Activated naive CD8-positive, alpha-beta T cell treated with anti-CD3 and anti-CD28 coated beads, Interleukin-2, amount 10 ng/mL, durations not matched to agents 7 days and 5 days (primary cell): ENCODE data around the gene ASXL1. TPM values are rescaled to one million over a fixed set of nuclear protein-coding genes. Genes with fewer than 3 reads are reported as not detected.

Source experiments
- ATAC-seq: fragments of 150-1000 bp; cut with Tn5 transposase; one replicate; pipeline ENCODE4 v1.10.0; 2021; ENCODE audit warnings: low read depth, moderate library complexity
- POLR2A ChIA-PET: fragments of 350-600 bp; sonication (Branson Sonifier 250); formaldehyde crosslinking; loops from one replicate; lab custom pipeline; 2021; ENCODE audit warnings: antibody characterized with exemption; lab: Charles Lee
- DNase-seq: peaks from one replicate; pipeline ENCODE4 v3.0.0; 2021
- H3K27ac Mint-ChIP-seq: one replicate; pipeline ENCODE4 v1.8.0; 2022; ENCODE audit warnings: mild to moderate bottlenecking, mixed read lengths
- H3K27me3 Mint-ChIP-seq: one replicate; pipeline ENCODE4 v1.8.0; 2022; ENCODE audit warnings: mild to moderate bottlenecking, moderate library complexity, mixed read lengths
- H3K36me3 Mint-ChIP-seq: one replicate; pipeline ENCODE4 v1.8.0; 2021; ENCODE audit warnings: mild to moderate bottlenecking, mixed read lengths
- H3K4me1 Mint-ChIP-seq: one replicate; pipeline ENCODE4 v1.8.0; 2021; ENCODE audit warnings: mixed read lengths
- H3K4me3 Mint-ChIP-seq: one replicate; pipeline ENCODE4 v1.8.0; 2022; ENCODE audit warnings: mild to moderate bottlenecking, moderate library complexity, mixed read lengths
- H3K9me3 Mint-ChIP-seq: one replicate; pipeline ENCODE4 v1.8.0; 2021; ENCODE audit warnings: mixed read lengths
- total RNA-seq, 2 experiments: library from RNA; stranded (reverse); gene quantifications; one replicate each; pipeline ENCODE4 v1.2.3, GENCODE V29; 2021

The ASXL1 gene
- total RNA-seq, 2 experiments from 2014 or later = 102 to 107 TPM

DNA sequence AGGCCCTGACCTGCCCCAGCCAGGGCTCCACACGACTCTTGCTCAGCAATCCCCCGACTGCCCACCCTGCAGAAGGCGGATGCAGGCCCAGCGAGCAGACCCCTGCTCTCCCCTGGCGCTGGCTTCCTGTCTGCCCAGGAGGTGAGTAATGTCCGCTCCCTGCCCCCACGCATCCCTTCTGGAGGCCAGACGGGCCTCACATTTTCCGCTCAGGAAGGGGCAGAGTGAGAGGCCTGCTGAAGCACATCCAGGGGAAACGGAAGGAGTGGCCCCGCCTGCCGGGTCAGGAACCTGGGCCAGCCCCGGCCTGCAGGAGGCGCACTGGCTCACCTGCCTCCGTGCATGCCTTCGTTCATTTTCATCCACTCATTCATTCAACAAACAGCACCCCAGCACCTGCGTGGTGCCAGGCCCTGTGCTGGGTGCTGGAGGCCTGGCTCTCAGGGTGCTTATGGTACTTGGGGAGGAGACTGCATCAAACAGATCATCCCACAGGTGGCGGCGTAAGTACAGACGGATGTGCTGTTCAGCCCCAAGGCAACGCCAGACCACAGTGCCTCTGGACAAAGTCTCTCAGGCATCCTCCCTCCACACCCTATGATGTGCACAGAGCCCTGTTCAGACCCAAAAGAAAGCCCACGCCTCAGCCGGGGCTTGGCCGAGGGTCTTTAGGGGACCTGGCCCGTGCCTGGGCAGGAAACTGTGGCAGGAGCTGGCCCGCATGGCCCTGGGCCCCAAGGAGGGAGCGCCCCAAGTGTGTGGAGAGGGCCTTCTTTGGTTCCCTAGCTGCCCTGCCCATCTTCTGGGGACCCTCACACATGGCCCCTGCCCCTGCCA lies 112.1 kb downstream of the ASXL1 start:
- H3K27me3 Mint-ChIP-seq = no peaks in the 10 kb centered on the region
- no peak for ATAC-seq
- H3K9me3 Mint-ChIP-seq = no peaks in the 10 kb centered on the region
- no peak overlapping the region for H3K4me3 Mint-ChIP-seq
- H3K4me1 Mint-ChIP-seq = no peaks in the 10 kb centered on the region
- DNase-seq = no peak
- H3K36me3 Mint-ChIP-seq = peaks cover 4% of the 10 kb centered on the region
- POLR2A ChIA-PET = no interaction called here
- H3K27ac Mint-ChIP-seq = no peak overlapping the region

DNA sequence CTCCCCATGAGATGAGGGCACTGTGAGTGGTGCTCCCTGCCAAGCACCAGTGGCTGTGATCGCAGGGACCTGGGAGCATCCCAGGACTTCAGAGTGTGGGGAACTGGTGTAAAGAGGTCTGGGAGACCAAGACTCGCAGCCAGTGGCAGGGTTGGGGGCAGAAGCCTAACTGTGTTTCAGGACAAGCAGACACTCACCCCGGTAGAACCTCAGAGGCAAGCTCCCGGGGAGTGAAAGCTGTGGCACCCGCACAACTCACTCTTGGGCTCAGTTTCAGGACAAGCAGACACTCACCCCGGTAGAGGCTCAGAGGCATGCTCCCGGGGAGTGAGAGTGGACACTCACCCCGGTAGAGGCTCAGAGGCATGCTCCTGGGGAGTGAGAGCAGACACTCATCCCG lies 112.8 kb downstream of the ASXL1 start:
- ATAC-seq (no peak), DNase-seq (no peak)
- peaks cover 2% of the 10 kb centered on the region for H3K4me1 Mint-ChIP-seq
- H3K4me3 Mint-ChIP-seq = no peak overlapping the region
- POLR2A ChIA-PET = no interaction called here
- H3K36me3 Mint-ChIP-seq = peaks cover 4% of the 10 kb centered on the region
- no peak overlapping the region for H3K27ac Mint-ChIP-seq
- H3K9me3 Mint-ChIP-seq = no peaks in the 10 kb centered on the region
- H3K27me3 Mint-ChIP-seq = no peaks in the 10 kb centered on the region

DNA sequence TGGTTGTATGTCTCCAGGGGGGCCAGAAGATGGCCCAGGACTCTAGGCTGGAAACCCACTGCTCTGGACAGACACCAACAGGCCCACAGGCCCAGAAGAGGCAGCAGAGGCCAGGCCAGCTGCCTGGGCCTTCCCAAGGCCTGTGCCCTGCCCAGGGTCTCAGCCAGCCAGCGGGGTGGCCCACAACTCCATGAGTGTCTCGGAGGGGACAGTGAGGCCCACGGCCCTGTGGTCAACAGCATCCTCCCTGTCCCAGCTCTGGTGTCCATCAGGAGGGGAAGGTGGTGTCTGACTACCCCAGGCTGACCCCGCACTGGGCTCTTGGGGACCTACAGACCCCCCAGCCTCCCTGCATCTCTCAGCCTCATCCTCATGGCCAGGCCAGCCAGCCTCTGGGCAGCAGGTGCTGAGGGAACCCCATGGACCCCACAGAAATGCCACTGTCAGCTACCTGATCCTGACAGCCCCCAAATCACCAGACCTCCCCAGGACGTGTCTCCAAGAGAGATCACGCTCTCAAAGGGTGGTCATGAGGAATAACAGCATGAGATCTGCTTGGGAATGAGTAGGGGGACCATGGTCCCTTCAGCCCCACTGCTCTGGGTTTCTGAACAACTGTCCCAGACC lies 114.6 kb downstream of the ASXL1 start:
- Mint-ChIP-seq H3K27me3 (no peaks in the 10 kb centered on the region), H3K4me3 (no peak overlapping the region), H3K36me3 (peaks cover 4% of the 10 kb centered on the region), H3K27ac (no peak overlapping the region), H3K4me1 (peaks cover 10% of the 10 kb centered on the region), H3K9me3 (no peaks in the 10 kb centered on the region)
- no peak for ATAC-seq
- POLR2A ChIA-PET = no interaction called here
- no peak for DNase-seq

DNA sequence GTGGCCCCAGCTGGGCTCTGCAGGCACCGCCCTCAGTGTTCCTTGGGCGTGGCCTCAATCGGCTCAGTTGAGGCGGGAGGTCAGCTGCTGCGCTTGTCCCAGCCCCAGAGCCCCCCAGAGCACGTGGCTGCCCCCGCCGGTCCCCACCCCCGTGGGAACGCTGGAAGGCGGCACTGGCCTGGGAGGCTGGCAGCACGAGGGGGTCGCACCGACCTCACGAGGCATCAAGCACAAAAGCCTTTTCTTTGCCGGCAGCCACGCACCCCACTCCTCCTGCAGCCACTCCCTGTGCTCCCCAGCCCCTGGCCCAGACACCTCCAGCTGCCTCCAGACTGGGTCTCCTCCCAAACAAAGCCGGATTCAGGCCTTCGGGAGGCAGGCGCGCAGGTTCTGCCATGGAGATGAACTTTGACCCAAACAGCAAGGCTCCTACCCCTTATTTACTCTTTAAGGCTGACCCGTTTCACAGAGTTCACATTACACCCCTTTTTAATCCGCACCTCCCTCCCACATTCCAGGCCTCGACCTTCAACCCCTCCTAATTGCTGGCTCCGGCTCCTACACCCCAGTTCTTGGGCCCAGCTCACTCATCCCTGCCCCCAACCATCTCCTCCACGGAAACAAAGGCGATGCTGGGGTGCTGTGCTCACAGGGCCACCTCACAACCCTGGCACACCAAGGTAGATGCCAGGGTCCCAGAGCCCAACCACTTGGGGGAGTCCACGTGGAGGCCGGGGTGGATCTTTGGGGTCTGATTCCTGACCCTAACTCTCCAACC lies 115.3 kb downstream of the ASXL1 start:
- DNase-seq (no peak), ATAC-seq (no peak)
- Mint-ChIP-seq H3K4me3 (no peak overlapping the region), H3K9me3 (no peaks in the 10 kb centered on the region), H3K27me3 (no peaks in the 10 kb centered on the region), H3K4me1 (peaks cover 12% of the 10 kb centered on the region), H3K27ac (no peak overlapping the region), H3K36me3 (peaks cover 4% of the 10 kb centered on the region)
- POLR2A ChIA-PET = interaction anchor here (0.6 kb wide), 1 partner anchor 516 kb away, joined by 3 read pairs; no protein-coding TSS in a partner anchor

DNA sequence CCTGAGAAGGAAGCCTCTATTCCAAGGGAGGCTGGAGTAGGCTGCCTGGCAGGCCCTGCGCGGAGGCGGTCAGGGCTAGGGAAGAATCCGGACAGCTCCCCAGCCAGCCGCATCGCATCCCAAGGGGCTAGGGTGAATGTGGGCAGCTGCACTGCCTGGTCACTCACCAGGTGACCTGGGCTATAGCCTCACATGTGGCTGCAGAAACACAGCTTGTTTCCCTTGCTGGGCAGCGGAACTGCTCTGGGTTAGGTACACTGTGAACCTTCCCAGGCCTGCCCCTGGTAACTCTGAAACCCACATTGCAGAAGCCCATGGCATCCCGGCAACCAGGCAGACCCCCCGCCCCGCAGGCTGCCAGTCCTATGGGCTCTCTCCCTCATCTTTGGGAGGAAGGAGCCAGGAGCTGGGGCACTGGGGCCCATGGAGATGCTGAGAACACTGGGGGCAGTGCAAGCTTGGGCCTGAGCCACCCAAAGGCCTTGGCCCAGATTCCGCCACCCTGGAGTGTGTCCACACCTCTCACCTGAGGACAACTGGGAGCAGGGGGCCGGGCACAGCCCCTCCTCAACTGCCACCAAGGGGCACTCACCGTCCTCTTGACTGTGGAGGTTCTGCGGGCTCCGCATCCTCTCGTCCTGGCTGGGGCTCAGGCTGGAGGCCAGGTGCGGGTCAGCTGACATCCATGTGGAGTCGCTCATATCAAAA lies 116.0 kb downstream of the ASXL1 start:
- POLR2A ChIA-PET = interaction anchor here (0.6 kb wide), 1 partner anchor 517 kb away, joined by 3 read pairs; no protein-coding TSS in a partner anchor
- Mint-ChIP-seq H3K36me3 (peaks cover 4% of the 10 kb centered on the region), H3K9me3 (no peaks in the 10 kb centered on the region), H3K4me1 (peaks cover 12% of the 10 kb centered on the region), H3K4me3 (no peak overlapping the region), H3K27me3 (no peaks in the 10 kb centered on the region), H3K27ac (no peak overlapping the region)
- ATAC-seq = no peak
- no peak for DNase-seq

DNA sequence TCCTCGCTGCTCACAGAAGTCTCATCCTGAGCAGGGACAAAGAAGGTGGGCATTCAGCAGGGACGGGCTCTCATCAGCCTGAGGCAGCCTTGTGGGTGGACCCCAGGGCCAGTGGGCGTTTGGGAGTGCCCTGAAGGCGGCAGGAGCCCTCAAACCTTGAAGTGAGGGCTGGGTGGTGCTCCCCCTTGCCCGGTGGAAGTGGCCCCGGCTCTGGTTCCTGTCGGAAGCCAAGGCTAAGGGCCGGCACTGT lies 116.5 kb downstream of the ASXL1 start:
- H3K27ac Mint-ChIP-seq = no peak overlapping the region
- H3K4me1 Mint-ChIP-seq = peaks cover 12% of the 10 kb centered on the region
- no peak for DNase-seq
- H3K4me3 Mint-ChIP-seq = no peak overlapping the region
- H3K36me3 Mint-ChIP-seq = peaks cover 4% of the 10 kb centered on the region
- POLR2A ChIA-PET = no interaction called here
- no peak for ATAC-seq
- H3K9me3 Mint-ChIP-seq = no peaks in the 10 kb centered on the region
- no peaks in the 10 kb centered on the region for H3K27me3 Mint-ChIP-seq

DNA sequence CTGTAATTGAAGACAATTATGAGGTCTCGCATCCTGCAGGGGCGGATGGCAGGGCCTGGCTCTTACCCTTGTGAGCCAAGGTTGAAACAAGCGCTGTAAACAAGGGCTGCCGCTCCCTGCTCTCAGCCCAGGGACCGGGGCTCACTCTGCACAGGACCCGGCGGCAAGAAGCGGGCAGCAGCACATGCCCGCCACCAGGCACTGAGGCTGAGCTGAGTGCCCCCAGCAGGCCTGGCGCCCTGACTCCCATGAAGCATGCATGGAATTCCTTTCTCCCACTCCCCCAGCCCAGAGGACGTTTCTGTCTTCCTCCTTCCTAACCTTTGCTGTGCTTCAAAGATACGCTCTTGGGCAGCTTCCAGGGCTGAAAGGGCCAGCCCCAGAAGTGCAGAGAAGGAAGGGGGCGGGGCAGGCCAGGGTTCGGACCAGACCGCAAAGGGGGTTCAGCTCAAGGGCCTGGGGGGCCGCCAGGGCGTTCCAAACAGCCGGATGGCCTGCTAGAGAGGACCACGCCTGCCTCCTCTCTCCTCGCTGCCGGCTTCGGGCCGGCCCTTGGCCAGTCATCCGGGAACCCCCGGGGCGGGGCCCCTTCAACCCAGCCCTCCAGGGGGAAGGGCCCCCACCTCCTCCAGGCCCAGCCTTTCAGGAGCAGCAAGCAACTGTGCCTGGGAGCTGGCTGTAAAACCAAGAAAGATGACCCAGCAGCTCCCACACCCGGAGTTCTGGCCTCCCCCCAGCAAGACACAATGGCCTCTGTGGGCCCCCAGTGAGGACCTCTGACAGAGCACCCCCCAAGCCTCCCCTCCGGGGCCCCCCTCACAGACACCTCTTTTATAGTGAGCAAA lies 117.1 kb downstream of the ASXL1 start:
- no peak for ATAC-seq
- Mint-ChIP-seq H3K4me3 (no peak overlapping the region), H3K4me1 (peaks cover 13% of the 10 kb centered on the region), H3K27ac (no peak overlapping the region), H3K36me3 (peaks cover 4% of the 10 kb centered on the region), H3K27me3 (no peaks in the 10 kb centered on the region), H3K9me3 (no peaks in the 10 kb centered on the region)
- DNase-seq = peak; percentile 34
- POLR2A ChIA-PET = no interaction called here

DNA sequence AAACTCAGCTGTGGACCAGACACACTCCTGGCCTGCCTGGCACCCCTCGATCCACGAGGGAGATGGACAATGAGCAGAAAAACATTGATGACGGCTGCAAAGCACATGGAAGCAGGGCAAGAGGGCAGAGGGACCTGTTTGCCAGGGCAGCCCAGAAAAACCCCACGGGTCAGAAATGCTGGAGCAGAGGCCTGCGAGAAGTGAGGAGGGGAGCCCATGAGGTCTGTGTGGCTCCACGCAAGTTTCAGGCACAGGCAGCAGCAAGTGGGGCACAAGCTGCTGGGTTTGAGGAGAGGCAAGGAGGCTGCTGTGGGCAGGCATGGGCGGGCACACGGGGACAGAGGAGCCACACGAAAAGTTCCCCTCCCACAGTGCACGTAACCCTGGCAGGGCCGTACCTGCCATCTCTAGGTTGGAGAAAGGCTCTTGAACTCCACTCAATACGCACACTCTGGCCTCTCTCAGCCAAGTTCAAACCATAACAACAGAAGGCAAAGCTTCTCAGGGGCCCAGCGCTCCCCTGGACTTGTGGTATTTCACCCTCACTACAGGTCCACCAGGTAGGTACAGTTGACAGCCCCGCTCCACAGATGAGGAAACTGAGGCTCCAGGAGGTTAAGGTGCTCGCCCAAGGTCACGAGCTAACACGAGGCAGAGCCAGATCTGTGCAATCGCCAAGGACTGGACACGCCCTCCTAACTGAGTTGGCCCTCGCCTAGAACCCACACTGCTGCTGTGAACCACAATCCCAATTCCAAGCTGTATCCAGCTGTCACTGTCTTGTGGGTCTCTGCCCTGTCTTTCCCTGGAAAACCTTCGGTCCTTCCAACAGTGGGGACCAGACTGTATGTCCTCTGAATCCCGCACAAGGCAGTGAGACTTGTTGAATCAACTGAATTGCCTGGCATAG lies 118.8 kb downstream of the ASXL1 start:
- POLR2A ChIA-PET = interaction anchor here (1.3 kb wide), 1 partner anchor 8 kb away, joined by 3 read pairs; no protein-coding TSS in a partner anchor
- no peak for ATAC-seq

DNA sequence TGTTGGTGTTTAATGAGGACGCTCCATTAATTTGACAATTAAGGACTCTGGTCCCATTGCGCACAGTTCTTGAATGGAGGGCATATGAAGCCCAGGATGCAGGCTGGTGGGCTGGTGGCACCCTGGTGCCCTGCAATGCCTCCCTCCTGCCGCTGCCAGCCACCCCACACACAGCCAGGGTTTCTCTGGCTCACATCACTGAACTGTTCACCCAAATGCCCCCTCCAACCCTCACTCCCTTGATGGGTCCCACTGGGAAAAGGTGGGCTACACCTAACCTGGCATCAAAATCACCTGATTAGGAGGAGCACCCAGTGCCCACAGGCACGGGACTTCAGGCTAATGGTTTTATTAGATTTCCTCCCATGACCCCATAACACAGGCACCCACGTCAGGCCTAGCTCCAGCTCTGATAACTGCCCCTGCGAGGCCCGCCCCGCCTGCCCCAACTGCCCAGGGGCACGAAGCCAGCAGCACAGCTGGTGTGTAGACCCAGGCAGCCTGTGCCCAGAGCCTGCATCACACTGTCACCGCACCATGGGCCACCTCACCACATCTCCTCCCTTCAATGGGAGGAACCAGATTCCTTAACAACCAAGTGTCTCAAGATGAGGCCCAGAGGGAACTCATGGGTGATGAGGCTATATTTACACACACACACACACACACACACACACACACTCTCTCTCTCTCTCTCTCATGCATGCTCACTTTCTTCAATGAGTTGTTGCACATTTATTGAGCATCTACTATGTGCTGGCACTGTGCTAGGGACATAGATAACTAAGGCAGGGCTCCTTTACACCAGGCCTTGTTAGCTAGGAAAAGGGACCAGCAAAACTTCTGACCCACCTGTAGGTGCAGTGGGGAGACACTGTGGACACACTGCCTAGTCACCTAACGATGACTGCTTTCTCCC lies 119.7 kb downstream of the ASXL1 start:
- Mint-ChIP-seq H3K36me3 (peaks cover 4% of the 10 kb centered on the region), H3K27ac (peak overlapping the region; percentile 25), H3K27me3 (no peaks in the 10 kb centered on the region), H3K4me3 (no peak overlapping the region), H3K4me1 (peaks cover 15% of the 10 kb centered on the region), H3K9me3 (no peaks in the 10 kb centered on the region)
- no peak for ATAC-seq
- POLR2A ChIA-PET = no interaction called here
- DNase-seq = no peak

More for the DNA sequence above, 118.8 kb downstream of the ASXL1 start:
- Mint-ChIP-seq H3K9me3 (no peaks in the 10 kb centered on the region), H3K27me3 (no peaks in the 10 kb centered on the region), H3K36me3 (peaks cover 4% of the 10 kb centered on the region), H3K27ac (peak overlapping the region; percentile 25), H3K4me3 (no peak overlapping the region), H3K4me1 (peaks cover 13% of the 10 kb centered on the region)
- DNase-seq = no peak

DNA sequence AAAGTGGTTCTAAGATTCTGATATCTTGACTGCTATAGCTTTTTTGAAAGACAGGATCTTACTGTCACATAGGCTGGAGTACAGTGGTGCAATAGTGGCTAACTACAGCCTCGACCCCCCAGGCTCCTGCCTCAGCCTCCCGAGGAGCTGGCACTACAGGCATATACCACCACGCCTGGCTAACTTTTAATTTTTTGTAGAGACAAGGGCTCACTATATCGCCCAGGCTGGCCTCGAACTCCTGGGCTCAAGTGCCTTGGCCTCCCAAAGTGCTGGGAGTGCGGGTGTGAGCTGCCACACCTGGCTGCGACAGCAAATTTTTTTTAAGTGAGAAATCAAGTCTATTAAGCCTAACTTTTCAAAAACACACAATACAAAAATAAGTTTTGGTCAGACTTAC lies 120.4 kb downstream of the ASXL1 start:
- ATAC-seq = no peak

DNA sequence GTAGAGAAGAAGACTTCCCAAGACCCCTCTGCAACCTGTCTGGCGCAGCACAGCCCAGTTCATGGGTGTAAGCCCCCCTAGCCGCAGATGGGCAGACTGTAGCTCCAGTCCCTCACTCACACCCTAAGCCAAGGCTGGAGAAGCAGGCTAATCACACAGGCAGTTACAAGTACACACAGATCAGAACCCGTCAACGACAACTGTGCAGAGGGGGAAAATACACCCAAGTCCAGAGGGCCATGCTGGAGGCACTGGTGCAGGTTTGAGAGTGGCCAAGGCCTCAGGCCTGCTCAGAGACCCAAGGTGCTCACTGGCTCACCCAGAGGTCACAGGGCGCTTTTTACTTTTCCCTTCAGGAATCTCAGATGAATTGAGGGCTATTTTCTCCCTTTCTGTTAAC lies 120.9 kb downstream of the ASXL1 start:
- Mint-ChIP-seq H3K4me1 (peaks cover 15% of the 10 kb centered on the region), H3K27me3 (no peaks in the 10 kb centered on the region), H3K9me3 (no peaks in the 10 kb centered on the region), H3K36me3 (no peaks in the 10 kb centered on the region), H3K4me3 (no peak overlapping the region), H3K27ac (no peak overlapping the region)
- POLR2A ChIA-PET = no interaction called here
- ATAC-seq = no peak
- no peak for DNase-seq

More for the DNA sequence above, 120.4 kb downstream of the ASXL1 start:
- no peaks in the 10 kb centered on the region for H3K27me3 Mint-ChIP-seq
- H3K27ac Mint-ChIP-seq = no peak overlapping the region
- H3K4me1 Mint-ChIP-seq = peaks cover 15% of the 10 kb centered on the region
- no peak for DNase-seq
- H3K36me3 Mint-ChIP-seq = peaks cover 1% of the 10 kb centered on the region
- POLR2A ChIA-PET = no interaction called here
- no peak overlapping the region for H3K4me3 Mint-ChIP-seq
- H3K9me3 Mint-ChIP-seq = no peaks in the 10 kb centered on the region
